ENCODE data around the gene MVK. TPM values are rescaled to one million over a fixed set of nuclear protein-coding genes. Genes with fewer than 3 reads are reported as not detected.

The MVK gene
- polyA plus RNA-seq, 1 of the 3 experiments (the other 2 are of a cell fraction) = 7.0 TPM

DNA sequence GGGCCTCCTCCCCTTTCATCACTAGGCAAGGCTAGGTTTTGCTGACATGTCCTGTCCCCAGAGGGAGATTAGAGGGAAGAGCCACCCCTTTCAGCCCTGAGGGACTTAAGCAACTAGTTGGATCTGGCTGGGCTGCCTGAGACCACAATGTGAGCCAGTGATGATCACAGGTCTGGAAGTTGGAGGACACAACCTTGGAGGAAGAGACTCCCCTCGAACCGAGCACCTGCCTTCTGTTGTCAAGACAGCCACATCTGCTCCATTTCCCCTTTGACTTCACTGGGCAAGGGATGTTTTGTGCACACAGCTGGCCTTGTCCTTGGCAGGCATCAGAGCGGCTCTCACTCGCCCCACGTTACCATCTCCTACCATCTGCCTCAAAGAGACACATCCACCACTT, 31.4 kb downstream of the MVK start:
- no peaks in the 10 kb centered on the region for H4K20me1 ChIP-seq (ENCODE audit: insufficient read depth)
- CTCF ChIA-PET = interaction anchor here (0.7 to 1.9 kb wide), 8 partner anchors 11 to 130 kb away, joined by 3 to 7 read pairs (median 3); partner anchors contain the start of genes MMAB and MVK
- TF ChIP-seq JUND (IDR thresholded peaks at IDR 0.05) = no peak
- TF ChIP-seq, protein P1, sequence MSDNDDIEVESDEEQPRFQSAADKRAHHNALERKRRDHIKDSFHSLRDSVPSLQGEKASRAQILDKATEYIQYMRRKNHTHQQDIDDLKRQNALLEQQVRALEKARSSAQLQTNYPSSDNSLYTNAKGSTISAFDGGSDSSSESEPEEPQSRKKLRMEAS (IDR thresholded peaks at IDR 0.05; ENCODE audit: low read depth) = no peak
- TF ChIP-seq, protein P2, sequence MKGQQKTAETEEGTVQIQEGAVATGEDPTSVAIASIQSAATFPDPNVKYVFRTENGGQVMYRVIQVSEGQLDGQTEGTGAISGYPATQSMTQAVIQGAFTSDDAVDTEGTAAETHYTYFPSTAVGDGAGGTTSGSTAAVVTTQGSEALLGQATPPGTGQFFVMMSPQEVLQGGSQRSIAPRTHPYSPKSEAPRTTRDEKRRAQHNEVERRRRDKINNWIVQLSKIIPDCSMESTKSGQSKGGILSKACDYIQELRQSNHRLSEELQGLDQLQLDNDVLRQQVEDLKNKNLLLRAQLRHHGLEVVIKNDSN (IDR thresholded peaks at IDR 0.05; ENCODE audit: borderline replicate concordance, low read depth) = no peak
- no peak for TF ChIP-seq RAD21 (IDR thresholded peaks at IDR 0.05; ENCODE audit: low read length)
- TF ChIP-seq TEAD4 (IDR thresholded peaks at IDR 0.05; ENCODE audit: borderline replicate concordance, insufficient read depth) = no peak
- TF ChIP-seq, protein P3, sequence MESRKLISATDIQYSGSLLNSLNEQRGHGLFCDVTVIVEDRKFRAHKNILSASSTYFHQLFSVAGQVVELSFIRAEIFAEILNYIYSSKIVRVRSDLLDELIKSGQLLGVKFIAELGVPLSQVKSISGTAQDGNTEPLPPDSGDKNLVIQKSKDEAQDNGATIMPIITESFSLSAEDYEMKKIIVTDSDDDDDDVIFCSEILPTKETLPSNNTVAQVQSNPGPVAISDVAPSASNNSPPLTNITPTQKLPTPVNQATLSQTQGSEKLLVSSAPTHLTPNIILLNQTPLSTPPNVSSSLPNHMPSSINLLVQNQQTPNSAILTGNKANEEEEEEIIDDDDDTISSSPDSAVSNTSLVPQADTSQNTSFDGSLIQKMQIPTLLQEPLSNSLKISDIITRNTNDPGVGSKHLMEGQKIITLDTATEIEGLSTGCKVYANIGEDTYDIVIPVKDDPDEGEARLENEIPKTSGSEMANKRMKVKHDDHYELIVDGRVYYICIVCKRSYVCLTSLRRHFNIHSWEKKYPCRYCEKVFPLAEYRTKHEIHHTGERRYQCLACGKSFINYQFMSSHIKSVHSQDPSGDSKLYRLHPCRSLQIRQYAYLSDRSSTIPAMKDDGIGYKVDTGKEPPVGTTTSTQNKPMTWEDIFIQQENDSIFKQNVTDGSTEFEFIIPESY (IDR thresholded peaks at IDR 0.05; ENCODE audit: borderline replicate concordance, low read depth) = no peak
- no peak for TF ChIP-seq CHD2 (IDR thresholded peaks at IDR 0.05; ENCODE audit: low read length, partially characterized antibody)
- TF ChIP-seq MEF2A (IDR thresholded peaks at IDR 0.05; ENCODE audit: borderline replicate concordance, low read depth) = no peak
- no peak for TF ChIP-seq RCOR1 (IDR thresholded peaks at IDR 0.05; ENCODE audit: low read length)
- TF ChIP-seq, protein P4, sequence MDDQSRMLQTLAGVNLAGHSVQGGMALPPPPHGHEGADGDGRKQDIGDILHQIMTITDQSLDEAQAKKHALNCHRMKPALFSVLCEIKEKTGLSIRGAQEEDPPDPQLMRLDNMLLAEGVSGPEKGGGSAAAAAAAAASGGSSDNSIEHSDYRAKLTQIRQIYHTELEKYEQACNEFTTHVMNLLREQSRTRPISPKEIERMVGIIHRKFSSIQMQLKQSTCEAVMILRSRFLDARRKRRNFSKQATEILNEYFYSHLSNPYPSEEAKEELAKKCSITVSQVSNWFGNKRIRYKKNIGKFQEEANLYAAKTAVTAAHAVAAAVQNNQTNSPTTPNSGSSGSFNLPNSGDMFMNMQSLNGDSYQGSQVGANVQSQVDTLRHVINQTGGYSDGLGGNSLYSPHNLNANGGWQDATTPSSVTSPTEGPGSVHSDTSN (IDR thresholded peaks at IDR 0.05) = no peak
- no peak for TF ChIP-seq RFX5 (IDR thresholded peaks at IDR 0.05; ENCODE audit: low read length)
- TF ChIP-seq POLR2AphosphoS5 (IDR thresholded peaks at IDR 0.05; ENCODE audit: low read depth, low read length) = no peak
- TF ChIP-seq, protein P5, sequence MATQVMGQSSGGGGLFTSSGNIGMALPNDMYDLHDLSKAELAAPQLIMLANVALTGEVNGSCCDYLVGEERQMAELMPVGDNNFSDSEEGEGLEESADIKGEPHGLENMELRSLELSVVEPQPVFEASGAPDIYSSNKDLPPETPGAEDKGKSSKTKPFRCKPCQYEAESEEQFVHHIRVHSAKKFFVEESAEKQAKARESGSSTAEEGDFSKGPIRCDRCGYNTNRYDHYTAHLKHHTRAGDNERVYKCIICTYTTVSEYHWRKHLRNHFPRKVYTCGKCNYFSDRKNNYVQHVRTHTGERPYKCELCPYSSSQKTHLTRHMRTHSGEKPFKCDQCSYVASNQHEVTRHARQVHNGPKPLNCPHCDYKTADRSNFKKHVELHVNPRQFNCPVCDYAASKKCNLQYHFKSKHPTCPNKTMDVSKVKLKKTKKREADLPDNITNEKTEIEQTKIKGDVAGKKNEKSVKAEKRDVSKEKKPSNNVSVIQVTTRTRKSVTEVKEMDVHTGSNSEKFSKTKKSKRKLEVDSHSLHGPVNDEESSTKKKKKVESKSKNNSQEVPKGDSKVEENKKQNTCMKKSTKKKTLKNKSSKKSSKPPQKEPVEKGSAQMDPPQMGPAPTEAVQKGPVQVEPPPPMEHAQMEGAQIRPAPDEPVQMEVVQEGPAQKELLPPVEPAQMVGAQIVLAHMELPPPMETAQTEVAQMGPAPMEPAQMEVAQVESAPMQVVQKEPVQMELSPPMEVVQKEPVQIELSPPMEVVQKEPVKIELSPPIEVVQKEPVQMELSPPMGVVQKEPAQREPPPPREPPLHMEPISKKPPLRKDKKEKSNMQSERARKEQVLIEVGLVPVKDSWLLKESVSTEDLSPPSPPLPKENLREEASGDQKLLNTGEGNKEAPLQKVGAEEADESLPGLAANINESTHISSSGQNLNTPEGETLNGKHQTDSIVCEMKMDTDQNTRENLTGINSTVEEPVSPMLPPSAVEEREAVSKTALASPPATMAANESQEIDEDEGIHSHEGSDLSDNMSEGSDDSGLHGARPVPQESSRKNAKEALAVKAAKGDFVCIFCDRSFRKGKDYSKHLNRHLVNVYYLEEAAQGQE (IDR thresholded peaks at IDR 0.05; ENCODE audit: low read depth, low read length) = no peak
- no peak for TF ChIP-seq GATA2 (CRISPR knock-in tag; IDR thresholded peaks at IDR 0.05)
- no peak for TF ChIP-seq MXI1 (IDR thresholded peaks at IDR 0.05; ENCODE audit: low read depth, low read length)
- TF ChIP-seq YY1 (IDR thresholded peaks at IDR 0.05; ENCODE audit: low read depth) = no peak
- H3K9ac ChIP-seq = no peak overlapping the region
- no peaks in the 10 kb centered on the region for H3K36me3 ChIP-seq (replicated peaks in 1 of 2; ENCODE audit: control insufficient read depth in 1 of 2, insufficient read depth in 2 of 2, low read length in 1 of 2)
- H3K4me3 ChIP-seq (ENCODE audit: low read depth in 2 of 2, low read length in 1 of 2) = no peak overlapping the region
- 74% methylated on average over 5 of the region's 5 CpGs for WGBS (ENCODE audit: low lambda C conversion rate)
- H3K27ac ChIP-seq (ENCODE audit: low read depth in 2 of 2, low read length in 1 of 2) = peak overlapping the region in 1 of 2 experiments; percentile 96; a peak in 2 of 4 replicates
- H3K4me1 ChIP-seq (ENCODE audit: control insufficient read depth in 1 of 2, insufficient read depth in 2 of 2, low read depth in 1 of 2, low read length in 1 of 2) = peaks cover 0 to 50% of the 10 kb centered on the region in 2 experiments; a peak in 1 of 4 replicates
- H2AFZ ChIP-seq (ENCODE audit: low read depth) = no peak overlapping the region
- no peak for DNase-seq
- no peak overlapping the region for H3K4me2 ChIP-seq
- H3K79me2 ChIP-seq (ENCODE audit: insufficient read depth) = no peaks in the 10 kb centered on the region
- POLR2A ChIA-PET = interaction anchor here (0.6 to 2.4 kb wide), 4 partner anchors 13 to 140 kb away, joined by 3 to 20 read pairs (median 10); no protein-coding TSS in a partner anchor
- H3K9me3 ChIP-seq = no peaks in the 10 kb centered on the region
- no peaks in the 10 kb centered on the region for H3K9me2 ChIP-seq
- H3K27me3 ChIP-seq (ENCODE audit: insufficient read depth) = no peaks in the 10 kb centered on the region
- H3F3A ChIP-seq (replicated peaks; ENCODE audit: insufficient read depth) = no peaks in the 10 kb centered on the region
